HepG2 (cell line): ENCODE measurements around the gene NECAB2. TPM values are rescaled to one million over a fixed set of nuclear protein-coding genes. Genes with fewer than 3 reads are reported as not detected.

Experiments used
- ARNT2 ChIP-seq: sonication (generic); formaldehyde crosslinking; IDR thresholded peaks from 2 replicates; pipeline ENCODE4 v1.8.0; 2022; ENCODE audit warnings: mild to moderate bottlenecking, low read depth, missing genetic modification reagents, moderate library complexity
- BCL6 ChIP-seq: IDR thresholded peaks from 2 replicates; pipeline ENCODE4 v1.6.1; 2016; ENCODE audit warnings: missing genetic modification reagents, missing compliant biosample characterization
- KLF12 ChIP-seq: sonication (generic); formaldehyde crosslinking; IDR thresholded peaks from 2 replicates; pipeline ENCODE4 v1.4.0; 2020; ENCODE audit warnings: missing genetic modification reagents, borderline replicate concordance
- LCORL ChIP-seq, 2 experiments: fragments of 450-650 bp in 1 of 2; sonication (generic) in 1 of 2; formaldehyde crosslinking in 1 of 2; IDR thresholded peaks; 2 replicates each; pipeline versions ENCODE4 v1.5.0 to v1.6.1; 2017 to 2020; ENCODE audit warnings: antibody characterized with exemption in 1 of 2, missing genetic modification reagents in 1 of 2
- NFIB ChIP-seq: sonication (generic); formaldehyde crosslinking; IDR thresholded peaks from 2 replicates; pipeline ENCODE4 v1.9.0; 2021; ENCODE audit warnings: missing genetic modification reagents, mild to moderate bottlenecking, borderline replicate concordance
- PAWR ChIP-seq: sonication (generic); formaldehyde crosslinking; IDR thresholded peaks from 2 replicates; pipeline ENCODE4 v1.4.0; 2020; ENCODE audit warnings: missing genetic modification reagents, mild to moderate bottlenecking, borderline replicate concordance
- PCBP2 ChIP-seq: fragments of 200-400 bp; formaldehyde crosslinking; optimal IDR thresholded peaks from 2 replicates; pipeline ENCODE3; 2018; ENCODE audit warnings: low read length, low read depth; ENCODE audit not compliant: poor library complexity, severe bottlenecking
- PRMT3 ChIP-seq: sonication (generic); formaldehyde crosslinking; IDR thresholded peaks from 2 replicates; pipeline ENCODE4 v1.8.1; 2022; ENCODE audit warnings: low read depth, mild to moderate bottlenecking, moderate library complexity, missing genetic modification reagents, borderline replicate concordance
- PTBP1 ChIP-seq: fragments of 200-400 bp; formaldehyde crosslinking; IDR thresholded peaks from 2 replicates; pipeline ENCODE4 v1.6.1; 2018; ENCODE audit warnings: low read length, low read depth; ENCODE audit not compliant: poor library complexity, severe bottlenecking
- RAD21 ChIP-seq: fragments of 450-650 bp; formaldehyde crosslinking; IDR thresholded peaks from 2 replicates; pipeline ENCODE4 v1.5.0; 2020; ENCODE audit warnings: mild to moderate bottlenecking
- RBAK ChIP-seq: sonication (generic); formaldehyde crosslinking; IDR thresholded peaks from 2 replicates; pipeline ENCODE4 v1.5.1; 2020; ENCODE audit warnings: mild to moderate bottlenecking, missing genetic modification reagents
- SAFB2 ChIP-seq: sonication (generic); formaldehyde crosslinking; IDR thresholded peaks from 2 replicates; pipeline ENCODE4 v1.5.1; 2020; ENCODE audit warnings: missing genetic modification reagents, low read depth, mild to moderate bottlenecking, borderline replicate concordance
- SATB2 ChIP-seq: sonication (generic); formaldehyde crosslinking; IDR thresholded peaks from 2 replicates; pipeline ENCODE4 v1.5.0; 2020; ENCODE audit warnings: missing genetic modification reagents
- TAF1 ChIP-seq: sonication (generic); formaldehyde crosslinking; IDR thresholded peaks from 2 replicates; pipeline ENCODE4 v1.4.0; 2020; ENCODE audit warnings: missing genetic modification reagents
- TMF1 ChIP-seq: sonication (generic); formaldehyde crosslinking; IDR thresholded peaks from 2 replicates; pipeline ENCODE4 v1.8.1; 2022; ENCODE audit warnings: low read depth, missing genetic modification reagents
- ZKSCAN1 ChIP-seq: fragments of 150-350 bp; IDR thresholded peaks from 2 replicates; pipeline ENCODE4 v1.6.1; 2014; ENCODE audit warnings: low read length
- ZNF207 ChIP-seq: fragments of 450-650 bp; IDR thresholded peaks from 2 replicates; pipeline ENCODE4 v1.6.1; 2016; ENCODE audit warnings: antibody characterized with exemption, borderline replicate concordance
- ZNF547 ChIP-seq: sonication (generic); formaldehyde crosslinking; IDR thresholded peaks from 2 replicates; pipeline ENCODE4 v1.5.1; 2020; ENCODE audit warnings: mild to moderate bottlenecking, missing genetic modification reagents
- ZNF572 ChIP-seq: sonication (generic); formaldehyde crosslinking; IDR thresholded peaks from 2 replicates; pipeline ENCODE4 v1.5.1; 2020; ENCODE audit warnings: mild to moderate bottlenecking, missing genetic modification reagents
- ZNF746 ChIP-seq: sonication (generic); formaldehyde crosslinking; IDR thresholded peaks from 2 replicates; pipeline ENCODE4 v1.8.0; 2022; ENCODE audit warnings: mild to moderate bottlenecking, missing genetic modification reagents
- ZNF776 ChIP-seq: sonication (generic); formaldehyde crosslinking; IDR thresholded peaks from 2 replicates; pipeline ENCODE4 v1.4.0; 2020; ENCODE audit warnings: mild to moderate bottlenecking, missing genetic modification reagents
- ZNF792 ChIP-seq: IDR thresholded peaks from 2 replicates; pipeline ENCODE4 v1.6.1; 2016
- ZSCAN9 ChIP-seq: IDR thresholded peaks from 2 replicates; pipeline ENCODE4 v1.6.1; 2016; ENCODE audit warnings: borderline replicate concordance
- polyA plus RNA-seq, 8 experiments: library from polyadenylated mRNA; depleted of rRNA in 3 of 8; stranded (reverse) in 7 of 8; unstranded in 1 of 8; fragments of >200 nt; fragmentation: Illumina TruSeq in 4 of 8; extraction: Trizol in 4 of 8; gene quantifications; 2 replicates each; pipeline versions ENCODE4 v1.2.1 to v1.2.3, GENCODE V29; 2011 to 2016; ENCODE audit warnings: low read depth in 4 of 8, missing spikeins in 1 of 8, mixed read lengths in 1 of 8; ENCODE audit not compliant: insufficient read depth in 1 of 8
- total RNA-seq, 5 experiments: library from RNA; depleted of rRNA; stranded (reverse); fragments of >200 nt; fragmentation: Illumina TruSeq; extraction: Trizol; gene quantifications; 2 replicates each; pipeline ENCODE4 v1.2.3, GENCODE V29; 2016; ENCODE audit warnings: low read depth in 1 of 5
- TF ChIP-seq, protein P1 (sequence below): sonication (generic); formaldehyde crosslinking; IDR thresholded peaks from 2 replicates; pipeline ENCODE4 v1.5.0; 2020; ENCODE audit warnings: mild to moderate bottlenecking, missing genetic modification reagents
- TF ChIP-seq, protein P2 (sequence below): sonication (generic); formaldehyde crosslinking; IDR thresholded peaks from 2 replicates; pipeline ENCODE4 v1.5.1; 2020; ENCODE audit warnings: missing genetic modification reagents, mild to moderate bottlenecking, borderline replicate concordance
- TF ChIP-seq, protein P3 (sequence below): sonication (generic); formaldehyde crosslinking; IDR thresholded peaks from 2 replicates; pipeline ENCODE4 v1.8.0; 2022; ENCODE audit warnings: missing genetic modification reagents, mild to moderate bottlenecking, borderline replicate concordance

NECAB2 gene
- total and polyA plus RNA-seq, 2 of the 13 experiments (the other 11 are each of a cell fraction or from before 2014, with no cell fraction given) = 0.21 to 0.49 TPM

DNA sequence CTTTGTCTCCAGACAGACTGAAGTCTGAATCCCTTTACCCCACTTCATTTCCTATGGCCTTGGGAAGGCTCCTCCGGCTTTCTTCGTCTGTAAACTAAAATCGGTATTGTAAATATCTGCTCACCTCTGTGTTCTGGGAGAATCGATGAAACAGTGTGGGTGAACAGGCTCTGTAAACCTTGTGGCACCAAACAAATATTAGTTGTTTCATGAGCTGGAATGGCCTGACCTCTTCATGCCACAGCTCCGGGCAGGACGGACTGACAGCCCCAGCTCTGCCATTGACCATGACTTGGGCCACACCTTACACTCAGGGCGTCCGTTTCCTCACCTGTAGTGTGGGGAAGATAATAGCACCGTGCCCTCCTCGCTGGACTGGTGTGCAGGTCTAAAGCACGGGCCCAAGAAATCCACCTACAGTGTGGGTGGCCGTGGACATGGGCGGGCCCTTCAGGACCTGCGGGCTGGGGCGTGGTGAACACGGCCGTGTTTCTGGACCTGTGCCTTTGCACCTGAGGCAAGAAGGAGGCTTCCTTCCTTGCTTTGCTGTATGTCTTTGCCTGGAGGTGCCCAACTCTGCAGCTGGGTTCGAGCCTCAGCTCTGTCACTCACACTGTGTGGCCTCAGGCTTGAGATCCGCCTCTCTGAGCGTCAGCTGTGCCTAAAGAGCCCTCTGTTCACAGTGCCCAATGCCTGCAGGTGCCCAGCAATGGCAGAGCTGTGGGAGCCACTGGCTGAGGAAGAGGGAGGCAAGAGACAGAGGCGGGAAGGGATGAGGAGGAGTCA, 21.1 kb upstream of the NECAB2 start (continued):
- TF ChIP-seq LCORL (IDR thresholded peaks at IDR 0.05) = no peak
- no peak; the same call in none of the 2 replicates for TF ChIP-seq LCORL (CRISPR knock-in tag; IDR thresholded peaks at IDR 0.05)
- TF ChIP-seq ZSCAN9 = peak; percentile 46; the same call in 1 of the 2 replicates
- TF ChIP-seq TAF1 = no peak
- TF ChIP-seq, protein P1, sequence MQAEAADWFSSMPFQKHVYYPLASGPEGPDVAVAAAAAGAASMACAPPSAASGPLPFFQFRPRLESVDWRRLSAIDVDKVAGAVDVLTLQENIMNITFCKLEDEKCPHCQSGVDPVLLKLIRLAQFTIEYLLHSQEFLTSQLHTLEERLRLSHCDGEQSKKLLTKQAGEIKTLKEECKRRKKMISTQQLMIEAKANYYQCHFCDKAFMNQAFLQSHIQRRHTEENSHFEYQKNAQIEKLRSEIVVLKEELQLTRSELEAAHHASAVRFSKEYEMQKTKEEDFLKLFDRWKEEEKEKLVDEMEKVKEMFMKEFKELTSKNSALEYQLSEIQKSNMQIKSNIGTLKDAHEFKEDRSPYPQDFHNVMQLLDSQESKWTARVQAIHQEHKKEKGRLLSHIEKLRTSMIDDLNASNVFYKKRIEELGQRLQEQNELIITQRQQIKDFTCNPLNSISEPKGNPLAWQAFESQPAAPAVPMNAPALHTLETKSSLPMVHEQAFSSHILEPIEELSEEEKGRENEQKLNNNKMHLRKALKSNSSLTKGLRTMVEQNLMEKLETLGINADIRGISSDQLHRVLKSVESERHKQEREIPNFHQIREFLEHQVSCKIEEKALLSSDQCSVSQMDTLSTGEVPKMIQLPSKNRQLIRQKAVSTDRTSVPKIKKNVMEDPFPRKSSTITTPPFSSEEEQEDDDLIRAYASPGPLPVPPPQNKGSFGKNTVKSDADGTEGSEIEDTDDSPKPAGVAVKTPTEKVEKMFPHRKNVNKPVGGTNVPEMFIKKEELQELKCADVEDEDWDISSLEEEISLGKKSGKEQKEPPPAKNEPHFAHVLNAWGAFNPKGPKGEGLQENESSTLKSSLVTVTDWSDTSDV (CRISPR knock-in tag) = no peak
- no peak for TF ChIP-seq PCBP2
- peak; percentile 94 for TF ChIP-seq BCL6
- TF ChIP-seq ZNF547 (CRISPR knock-in tag) = no peak
- TF ChIP-seq SAFB2 (CRISPR knock-in tag) = no peak
- no peak for TF ChIP-seq KLF12 (CRISPR knock-in tag)
- TF ChIP-seq RBAK (CRISPR knock-in tag) = no peak
- TF ChIP-seq, protein P2, sequence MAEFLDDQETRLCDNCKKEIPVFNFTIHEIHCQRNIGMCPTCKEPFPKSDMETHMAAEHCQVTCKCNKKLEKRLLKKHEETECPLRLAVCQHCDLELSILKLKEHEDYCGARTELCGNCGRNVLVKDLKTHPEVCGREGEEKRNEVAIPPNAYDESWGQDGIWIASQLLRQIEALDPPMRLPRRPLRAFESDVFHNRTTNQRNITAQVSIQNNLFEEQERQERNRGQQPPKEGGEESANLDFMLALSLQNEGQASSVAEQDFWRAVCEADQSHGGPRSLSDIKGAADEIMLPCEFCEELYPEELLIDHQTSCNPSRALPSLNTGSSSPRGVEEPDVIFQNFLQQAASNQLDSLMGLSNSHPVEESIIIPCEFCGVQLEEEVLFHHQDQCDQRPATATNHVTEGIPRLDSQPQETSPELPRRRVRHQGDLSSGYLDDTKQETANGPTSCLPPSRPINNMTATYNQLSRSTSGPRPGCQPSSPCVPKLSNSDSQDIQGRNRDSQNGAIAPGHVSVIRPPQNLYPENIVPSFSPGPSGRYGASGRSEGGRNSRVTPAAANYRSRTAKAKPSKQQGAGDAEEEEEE = no peak
- TF ChIP-seq ZNF746 (CRISPR knock-in tag) = peak; percentile 33; the same call in 1 of the 2 replicates
- TF ChIP-seq ARNT2 (CRISPR knock-in tag) = no peak
- TF ChIP-seq NFIB (CRISPR knock-in tag) = no peak
- no peak for TF ChIP-seq RAD21 (CRISPR knock-in tag)
- TF ChIP-seq ZNF207 = no peak
- no peak for TF ChIP-seq ZNF792 (CRISPR knock-in tag)
- no peak for TF ChIP-seq PRMT3 (CRISPR knock-in tag)
- TF ChIP-seq ZKSCAN1 = no peak
- TF ChIP-seq, protein P3, sequence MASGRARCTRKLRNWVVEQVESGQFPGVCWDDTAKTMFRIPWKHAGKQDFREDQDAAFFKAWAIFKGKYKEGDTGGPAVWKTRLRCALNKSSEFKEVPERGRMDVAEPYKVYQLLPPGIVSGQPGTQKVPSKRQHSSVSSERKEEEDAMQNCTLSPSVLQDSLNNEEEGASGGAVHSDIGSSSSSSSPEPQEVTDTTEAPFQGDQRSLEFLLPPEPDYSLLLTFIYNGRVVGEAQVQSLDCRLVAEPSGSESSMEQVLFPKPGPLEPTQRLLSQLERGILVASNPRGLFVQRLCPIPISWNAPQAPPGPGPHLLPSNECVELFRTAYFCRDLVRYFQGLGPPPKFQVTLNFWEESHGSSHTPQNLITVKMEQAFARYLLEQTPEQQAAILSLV = no peak
- no peak for TF ChIP-seq PAWR
- TF ChIP-seq TMF1 (CRISPR knock-in tag) = no peak
- TF ChIP-seq SATB2 (CRISPR knock-in tag) = no peak
- TF ChIP-seq ZNF776 (CRISPR knock-in tag) = no peak
- TF ChIP-seq PTBP1 = no peak
- TF ChIP-seq ZNF572 (CRISPR knock-in tag) = peak; percentile 55; the same call in 1 of the 2 replicates
